ENCODE data around the gene STAT5B.

Gene STAT5B

DNA sequence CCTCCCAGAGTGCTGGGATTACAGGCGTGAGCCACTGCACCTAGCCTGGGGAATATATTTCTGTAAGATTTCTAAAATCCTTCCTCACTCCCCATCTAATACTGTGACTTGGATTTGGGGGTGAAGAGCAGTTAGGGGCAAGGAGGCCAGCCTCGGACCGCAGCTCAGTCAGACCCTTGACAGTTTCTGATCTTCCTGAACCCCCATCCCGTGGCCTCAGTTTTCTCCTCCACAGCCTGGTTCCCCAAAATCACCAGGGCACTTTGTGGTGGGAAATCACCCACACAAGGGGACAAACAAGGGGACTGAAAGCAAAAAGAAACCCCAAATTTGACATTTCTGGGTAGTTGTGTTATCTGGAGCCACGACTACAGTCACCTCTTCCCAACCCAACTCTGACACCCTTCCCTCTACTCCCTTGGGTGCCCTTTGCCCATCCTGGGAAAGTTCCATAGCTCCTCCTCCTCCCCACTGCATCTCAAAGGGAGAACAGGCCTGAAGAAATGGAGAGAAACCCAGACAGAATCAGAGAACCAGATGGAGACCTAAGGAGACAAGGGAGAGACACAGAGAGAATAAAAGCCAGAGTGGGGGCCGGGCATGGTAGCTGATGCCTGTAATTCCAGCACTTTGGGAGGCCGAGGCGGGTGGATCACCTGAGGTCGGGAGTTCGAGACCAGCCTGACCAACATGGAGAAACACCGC lies 9.3 kb upstream of the STAT5B start:
- no peak for DNase-seq (ENCODE audit: low read depth, low spot score)

DNA sequence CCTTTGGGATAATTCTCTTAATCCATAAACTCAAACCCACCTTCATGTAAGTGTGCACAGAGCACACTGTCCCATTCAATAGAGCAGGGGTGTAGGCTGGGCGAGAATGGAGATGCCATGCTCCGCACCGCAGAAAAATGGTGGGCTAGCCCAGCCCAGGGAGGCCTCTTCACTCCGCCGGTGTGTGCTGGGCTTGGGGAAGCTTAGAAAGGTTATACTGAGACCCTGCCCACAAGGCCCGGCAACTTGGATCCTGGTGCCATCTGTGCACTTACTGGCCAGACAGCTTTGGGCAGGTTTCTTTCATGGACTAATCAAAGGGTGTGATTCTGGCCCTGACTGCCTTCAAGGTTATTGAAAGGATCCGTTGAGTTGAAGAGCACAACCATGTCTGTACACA lies 8.4 kb upstream of the STAT5B start:
- no peak for DNase-seq (ENCODE audit: low read depth, low spot score)

DNA sequence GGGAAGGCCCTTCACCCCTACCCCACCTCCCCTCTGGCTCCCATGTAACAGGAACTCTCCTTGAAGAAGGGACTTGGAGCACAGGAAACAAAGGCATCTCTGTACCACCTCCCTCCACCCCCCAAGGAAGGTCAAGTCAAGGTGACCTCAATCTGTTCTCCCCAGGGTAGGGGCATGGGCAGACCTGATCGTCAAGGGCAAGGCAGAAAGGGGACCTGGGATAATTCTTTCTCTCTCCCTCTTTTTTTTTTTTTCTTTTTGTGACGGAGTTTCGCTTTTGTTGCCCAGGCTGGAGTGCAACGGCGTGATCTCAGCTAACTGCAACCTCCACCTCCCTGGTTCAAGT lies 7.8 kb upstream of the STAT5B start:
- DNase-seq (ENCODE audit: low read depth, low spot score) = no peak

DNA sequence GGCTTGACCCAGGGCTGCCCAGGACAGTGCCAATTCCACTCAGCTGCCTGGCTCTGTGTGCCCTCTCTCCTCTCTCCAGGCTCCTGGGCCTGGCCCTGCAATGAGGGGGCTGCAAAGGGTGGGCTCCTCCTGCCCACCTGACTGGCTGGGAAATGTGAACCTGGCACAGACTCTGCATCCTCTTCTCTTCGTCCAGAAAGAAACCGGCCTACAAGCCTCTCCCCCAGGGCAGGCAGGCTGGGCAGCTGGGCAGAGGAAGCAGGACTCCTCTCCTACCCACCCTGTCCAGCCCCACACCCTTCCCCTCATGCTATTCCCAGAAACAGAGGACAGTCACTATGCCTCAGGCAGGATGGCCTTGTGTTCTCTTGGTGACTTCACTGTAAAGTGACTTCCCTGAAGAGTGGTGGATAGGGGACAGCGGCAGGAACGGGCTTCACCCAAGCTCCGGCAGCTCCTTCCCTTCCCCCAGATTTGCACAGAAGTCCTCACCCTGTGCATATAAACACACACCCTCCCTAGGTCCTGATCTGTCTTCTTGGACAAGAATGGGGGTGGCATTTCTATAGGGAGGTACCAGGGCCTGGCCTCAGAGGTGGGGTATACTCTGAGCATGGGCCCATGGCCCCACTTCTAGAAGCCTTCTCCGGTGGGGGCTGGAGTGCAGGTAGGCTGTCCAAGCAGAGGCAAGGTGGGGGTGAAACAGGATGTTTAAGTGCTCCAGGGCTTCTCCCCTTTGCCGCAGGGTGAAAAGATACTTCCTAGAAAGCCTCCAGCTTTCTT lies 7.2 kb upstream of the STAT5B start:
- no peak for DNase-seq (ENCODE audit: low read depth, low spot score)

DNA sequence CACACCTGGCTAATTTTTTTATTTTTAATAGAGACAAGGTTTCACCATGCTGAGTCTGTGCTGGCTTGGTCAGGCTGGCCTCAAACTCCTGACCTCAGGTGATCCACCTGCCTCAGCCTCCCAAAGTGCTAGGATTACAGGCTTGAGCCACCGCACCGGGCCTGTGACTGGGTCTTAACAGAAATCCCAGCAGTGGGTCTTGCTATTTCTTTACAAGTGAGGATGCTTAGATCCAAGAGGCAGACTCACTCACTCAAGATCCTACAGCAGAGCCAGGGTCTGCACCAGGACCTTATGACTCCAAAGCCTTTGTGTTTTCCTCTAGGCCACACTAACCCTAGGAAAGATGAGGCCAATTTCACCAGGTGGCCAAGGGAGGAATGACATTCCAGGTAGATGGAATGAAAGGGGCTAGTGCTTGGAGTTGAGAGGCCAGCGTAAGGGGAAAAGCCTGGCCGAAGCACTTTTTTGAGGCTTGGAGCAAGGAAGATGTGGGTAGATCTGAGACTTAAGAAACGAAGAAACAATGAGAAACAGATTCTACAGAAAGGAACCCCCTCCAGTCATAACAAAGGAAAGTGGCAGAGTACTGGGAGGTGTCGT lies 6.4 kb upstream of the STAT5B start:
- DNase-seq (ENCODE audit: low read depth, low spot score) = no peak

DNA sequence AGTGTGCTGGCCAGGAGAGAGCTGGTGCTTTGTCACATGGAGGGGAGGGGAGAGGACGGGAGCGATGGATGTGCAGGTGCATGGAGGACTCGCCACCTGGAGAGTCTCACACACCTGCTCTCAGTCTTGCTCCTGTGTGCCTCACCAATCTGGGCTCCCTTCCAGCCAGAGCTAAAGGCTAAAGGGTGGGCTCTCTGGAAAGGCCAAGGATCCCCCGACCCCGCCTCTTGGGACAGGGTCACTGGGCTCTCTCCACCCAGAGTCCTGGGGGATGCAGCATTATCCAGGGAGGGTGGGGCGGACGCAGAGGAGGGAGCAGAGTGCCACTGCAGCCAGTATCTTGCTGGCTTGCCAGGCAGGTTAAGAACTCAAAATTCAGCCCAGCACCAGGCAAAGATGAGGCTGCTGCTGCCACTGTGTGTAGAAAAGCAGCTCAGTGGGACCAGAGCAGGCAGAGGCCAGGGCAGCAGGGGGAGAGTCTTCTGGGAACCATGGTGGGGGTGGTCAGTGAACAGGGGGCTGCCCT lies 5.4 kb upstream of the STAT5B start:
- no peak for DNase-seq (ENCODE audit: low read depth, low spot score)

DNA sequence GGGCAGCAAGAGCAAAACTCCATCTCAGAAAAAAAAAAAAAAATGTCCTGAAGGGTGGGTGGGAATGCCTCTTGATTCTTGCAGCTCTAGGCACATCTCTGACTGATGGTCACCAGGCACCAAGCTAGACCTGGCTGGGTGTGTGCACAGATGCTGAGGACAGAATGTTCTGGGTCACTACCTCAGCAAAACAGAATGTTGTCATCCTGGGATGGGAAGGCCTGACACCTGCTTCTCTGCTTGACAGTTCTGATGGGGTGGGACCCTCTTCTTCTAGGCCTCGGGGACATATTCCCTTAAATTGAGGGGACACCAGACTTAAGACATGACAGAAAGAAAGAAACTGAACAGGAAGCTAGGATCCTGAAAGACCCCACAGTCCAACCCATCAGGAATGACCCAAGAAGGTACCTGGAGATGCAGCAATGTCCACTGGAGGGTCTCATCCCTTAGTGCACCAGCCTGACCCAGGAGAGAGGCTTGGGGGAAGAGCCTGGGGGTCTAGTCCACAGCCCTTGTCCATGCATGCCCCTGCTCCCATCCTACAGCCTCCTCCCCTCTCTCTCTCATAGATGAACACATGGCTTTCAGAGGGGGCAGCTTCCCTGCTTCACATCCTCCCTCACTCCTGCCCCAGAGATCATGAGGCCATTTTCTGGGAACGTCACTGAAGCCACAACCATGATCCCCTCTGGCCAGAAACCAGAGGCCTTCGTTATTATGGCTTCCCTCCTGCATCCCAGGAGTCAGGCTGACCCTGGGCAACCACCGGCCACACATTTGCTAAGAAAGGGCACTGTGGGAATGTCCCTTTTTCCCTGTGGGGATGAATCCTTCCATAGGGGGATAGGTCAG lies 3.8 kb upstream of the STAT5B start:
- DNase-seq (ENCODE audit: low read depth, low spot score) = no peak

DNA sequence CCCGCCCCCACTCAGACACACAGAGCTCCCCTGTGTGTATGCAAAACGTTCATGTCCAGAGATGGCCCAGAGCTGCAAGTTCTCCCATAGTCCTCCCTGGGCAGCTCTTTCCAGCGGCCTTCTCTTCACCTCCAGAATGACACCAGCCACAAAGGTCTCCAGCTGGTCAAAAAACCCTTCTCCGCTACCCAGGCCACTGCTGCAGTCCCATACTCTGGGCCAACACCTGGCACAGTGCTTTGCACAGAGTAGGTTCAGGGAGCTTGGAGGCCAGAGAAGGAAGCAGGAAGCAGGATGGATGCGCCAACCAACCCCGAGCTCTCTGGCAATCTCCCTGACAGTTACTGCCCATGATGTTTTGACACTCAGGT lies 1.1 kb upstream of the STAT5B start:
- no peak for DNase-seq (ENCODE audit: low read depth, low spot score)

DNA sequence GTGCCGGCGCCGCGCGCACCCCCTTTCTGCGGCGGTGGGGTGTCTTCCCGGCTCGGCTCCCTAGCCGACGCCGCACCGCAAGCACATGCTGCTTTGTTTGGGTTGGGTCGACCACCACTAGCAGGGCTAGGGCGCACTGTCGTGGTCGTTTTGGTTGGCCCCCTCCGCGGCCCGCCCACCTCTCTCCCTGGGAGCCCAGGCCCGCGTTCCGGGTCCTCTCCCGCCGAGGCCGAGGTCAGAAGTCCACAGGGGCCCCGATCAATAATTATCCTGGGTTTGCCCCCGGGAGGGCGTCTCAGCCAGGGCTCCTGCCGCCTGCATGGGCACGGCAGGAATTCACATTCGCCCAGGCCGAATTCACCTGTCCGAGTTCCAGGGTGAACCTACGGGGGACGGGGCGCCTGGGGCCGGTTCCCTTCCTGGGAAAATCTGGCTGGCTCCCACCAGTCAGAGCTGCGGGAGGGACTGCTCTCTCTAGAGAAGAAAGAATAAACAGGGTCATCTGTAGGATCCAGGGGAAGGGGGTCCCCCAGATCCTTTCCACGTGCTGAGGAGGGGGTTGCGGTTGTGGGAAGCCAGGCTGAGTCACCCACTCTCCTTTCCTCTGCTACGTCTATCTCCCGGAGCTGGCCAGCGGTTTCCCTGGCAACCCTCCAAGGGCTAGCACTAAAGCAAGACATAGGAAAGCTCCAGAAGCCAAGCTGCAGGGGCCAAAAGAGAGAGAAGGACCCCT lies 584 bp upstream of the STAT5B start:
- DNase-seq (ENCODE audit: low read depth, low spot score) = no peak

DNA sequence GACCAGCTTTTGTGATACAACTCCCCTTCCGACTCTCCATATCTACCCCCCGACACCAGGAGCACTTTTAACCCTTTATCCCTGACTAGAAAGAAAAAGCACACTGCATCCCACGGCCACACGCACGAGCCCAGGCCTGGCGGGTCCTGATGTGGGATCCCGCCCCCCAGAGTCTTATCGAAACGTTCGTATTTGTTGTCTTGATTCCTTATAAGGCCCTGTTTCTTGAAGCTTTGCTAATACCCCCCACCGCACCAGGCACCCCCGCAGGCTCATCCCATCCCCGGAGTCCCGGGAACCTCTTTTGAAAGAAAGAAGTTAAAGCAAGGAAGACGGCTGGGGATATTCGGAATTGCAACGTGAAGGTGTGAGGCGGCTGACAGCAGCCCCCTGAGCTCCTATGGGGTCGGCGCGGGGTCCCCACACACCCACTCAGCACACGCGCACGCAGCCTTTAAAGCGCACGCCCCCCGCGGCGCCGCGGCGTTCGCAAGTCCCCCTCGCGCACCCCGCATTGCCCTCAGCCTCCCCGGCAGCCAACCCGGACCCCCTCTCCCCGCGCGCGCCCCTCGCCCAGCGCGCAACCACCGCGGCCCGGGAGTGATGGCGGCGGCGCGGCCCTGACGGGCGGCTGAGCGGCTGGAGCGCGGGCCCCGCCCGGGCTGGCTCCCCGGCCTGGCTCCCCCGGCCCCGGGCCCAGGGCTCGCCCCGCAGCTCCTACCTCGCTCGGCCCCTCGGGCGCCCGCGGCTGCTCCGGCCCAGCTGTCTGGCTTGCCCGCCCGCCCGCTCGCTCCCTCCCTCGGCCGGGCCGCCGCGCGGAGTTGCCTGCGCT lies 448 bp downstream of the STAT5B start:
- DNase-seq (ENCODE audit: low read depth, low spot score) = peak; percentile 19

DNA sequence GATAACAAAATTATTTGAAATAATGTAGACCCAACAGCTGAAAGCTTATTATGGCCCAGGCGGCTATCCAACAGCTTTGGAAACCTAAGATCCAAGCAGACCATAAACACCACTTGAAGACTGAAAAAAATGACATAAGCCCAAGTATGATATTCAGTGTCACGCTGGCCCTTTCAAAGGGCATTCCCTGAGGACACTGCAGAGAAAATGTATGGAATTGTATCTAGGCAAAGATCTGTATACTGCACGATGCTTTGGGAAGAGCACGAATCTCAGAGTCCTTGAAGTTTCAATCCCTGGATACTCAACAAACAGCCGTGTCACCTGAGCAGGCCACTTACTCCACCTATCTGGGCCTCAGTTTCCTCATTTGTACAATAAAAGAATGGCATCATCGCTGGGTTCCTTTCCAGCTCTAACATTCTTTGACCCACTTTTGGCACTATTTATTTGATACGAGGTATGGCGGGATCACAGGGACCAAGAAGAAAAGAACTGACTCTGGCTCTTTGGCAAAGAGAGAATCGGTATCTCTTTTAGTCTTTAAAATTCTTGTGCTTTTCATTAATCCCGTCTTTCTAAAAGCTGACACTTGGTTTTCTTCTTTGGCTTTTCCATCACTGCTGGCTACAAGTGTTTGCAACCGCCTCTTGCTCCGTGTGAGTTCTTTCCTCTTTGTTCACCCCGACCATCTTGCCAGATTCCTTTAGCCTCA lies 1.2 kb downstream of the STAT5B start:
- DNase-seq (ENCODE audit: low read depth, low spot score) = no peak

DNA sequence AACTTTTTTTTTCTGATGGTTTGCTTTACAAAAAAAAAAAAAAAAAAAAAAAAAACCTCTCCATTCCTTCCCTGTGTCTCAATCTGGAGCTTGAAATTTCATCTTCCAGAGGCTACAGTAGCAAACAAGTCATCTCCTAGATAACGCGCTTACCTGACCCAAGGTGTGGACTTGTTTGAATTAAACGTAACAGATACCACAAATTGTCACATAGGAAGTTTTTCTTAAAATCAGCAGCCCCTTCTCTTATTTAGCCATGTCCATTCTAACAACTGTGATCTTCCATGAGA lies 2.0 kb downstream of the STAT5B start:
- no peak for DNase-seq (ENCODE audit: low read depth, low spot score)

DNA sequence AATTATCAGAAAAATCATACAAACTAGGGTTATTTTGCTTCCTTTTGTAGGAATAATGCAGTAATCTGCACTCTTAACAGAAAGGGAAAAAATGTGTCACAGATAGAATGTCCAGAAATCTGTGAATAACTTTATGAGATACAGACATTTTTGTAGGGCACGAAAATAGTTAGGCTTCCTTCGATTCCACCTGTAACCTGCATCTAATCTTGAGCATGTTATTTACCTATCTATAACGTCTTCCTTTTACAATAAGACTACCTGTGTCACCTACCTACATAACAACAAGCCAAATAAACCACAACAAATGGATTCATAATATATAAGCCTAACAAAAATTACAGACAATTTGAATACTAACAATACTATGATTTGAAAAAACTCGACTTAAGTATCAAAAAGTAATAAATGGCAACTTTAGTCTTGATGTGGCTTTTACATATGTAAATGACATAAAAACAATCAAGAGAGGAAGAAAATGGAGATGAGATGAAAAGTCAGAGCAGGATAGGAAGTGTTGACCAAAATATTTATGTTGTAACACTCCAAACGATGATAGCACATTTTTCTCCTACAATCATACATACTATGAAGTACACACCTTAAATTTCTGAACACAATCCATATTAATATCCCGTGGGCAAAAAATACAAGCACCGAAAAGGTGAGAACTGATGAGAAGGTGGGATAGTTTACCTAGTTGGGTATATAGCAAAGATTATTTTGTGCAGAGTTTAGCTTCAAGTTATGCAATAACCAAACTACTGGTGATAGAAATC lies 2.5 kb downstream of the STAT5B start:
- no peak for DNase-seq (ENCODE audit: low read depth, low spot score)

DNA sequence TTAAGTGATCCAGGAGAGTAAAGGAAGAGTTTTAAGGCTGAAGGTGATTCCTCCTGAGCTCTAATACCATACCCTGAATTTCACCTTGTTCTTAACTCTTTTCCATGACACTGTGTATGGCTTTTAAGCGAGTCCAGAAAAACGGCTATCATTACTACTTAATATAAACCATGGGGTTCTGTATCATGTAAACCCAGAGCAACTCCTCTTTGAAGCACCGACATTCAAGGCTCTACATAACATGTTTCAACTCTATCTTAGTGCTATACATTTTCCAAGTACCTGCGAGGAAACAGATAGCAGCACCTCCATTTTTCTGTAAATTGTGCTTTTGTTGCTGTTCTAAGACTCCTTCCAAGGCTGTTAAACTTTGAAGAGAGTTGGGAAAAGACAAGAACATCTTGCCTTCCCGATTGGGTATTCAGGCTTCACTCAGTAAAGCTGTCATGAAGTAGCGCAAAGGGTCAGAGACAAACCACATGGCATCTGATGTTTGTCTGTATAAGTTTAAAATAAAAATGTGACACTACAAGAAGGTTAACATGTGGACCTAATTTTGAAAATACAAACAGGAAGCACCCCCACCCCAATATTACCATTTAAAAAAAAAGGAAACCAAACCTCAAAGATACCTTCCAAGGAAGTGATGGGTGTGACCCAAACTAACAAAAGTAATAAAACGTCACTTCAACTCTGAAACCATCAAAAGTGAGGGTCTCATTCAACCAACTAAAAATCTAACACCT lies 3.9 kb downstream of the STAT5B start:
- DNase-seq (ENCODE audit: low read depth, low spot score) = no peak

DNA sequence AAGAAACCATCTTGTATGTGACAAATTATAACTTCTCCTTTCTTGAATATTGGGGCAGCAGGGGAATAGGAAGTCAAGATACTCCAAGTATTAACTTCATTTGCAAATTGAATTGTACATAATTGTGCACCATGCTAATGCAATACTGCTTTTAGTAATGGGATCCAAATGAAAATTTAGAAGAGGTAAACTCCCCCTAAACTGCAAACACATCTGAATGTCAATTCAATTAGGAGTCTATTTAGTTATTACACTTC lies 4.5 kb downstream of the STAT5B start:
- DNase-seq (ENCODE audit: low read depth, low spot score) = no peak

DNA sequence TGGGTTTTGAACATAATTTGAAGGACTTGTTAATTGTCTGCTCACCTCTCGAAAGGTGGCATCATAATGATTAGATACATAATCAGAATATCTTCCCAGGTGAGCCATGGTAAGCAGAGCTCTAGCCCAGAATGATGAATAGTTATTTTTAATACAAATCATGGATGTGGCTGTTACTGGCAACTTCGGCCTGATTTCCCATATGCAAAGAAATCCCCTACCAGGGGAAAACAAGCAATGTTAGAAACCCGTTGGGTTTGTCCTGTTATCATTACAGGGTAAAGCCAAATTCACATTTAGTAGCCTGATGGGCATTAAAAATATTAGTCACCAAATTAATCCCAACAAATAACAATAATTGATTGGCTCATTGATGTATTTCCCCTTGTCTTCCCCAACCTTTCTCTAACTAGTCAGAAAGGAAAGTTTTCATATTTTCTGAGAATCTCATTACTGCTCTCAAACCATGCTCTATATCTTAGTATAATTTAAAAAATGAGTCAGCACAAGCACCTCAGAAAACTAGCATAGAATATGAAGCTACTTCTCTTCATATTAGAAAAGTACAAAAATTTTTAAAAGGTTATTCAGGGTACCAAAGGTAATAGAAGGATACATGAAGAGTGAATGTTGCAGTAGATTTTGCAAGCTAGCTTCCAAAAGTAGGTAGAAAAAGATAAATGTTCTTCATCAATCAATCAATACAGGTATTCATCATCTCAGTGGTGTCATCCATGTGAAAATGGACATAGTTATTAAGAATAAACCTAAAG lies 5.0 kb downstream of the STAT5B start:
- no peak for DNase-seq (ENCODE audit: low read depth, low spot score)

DNA sequence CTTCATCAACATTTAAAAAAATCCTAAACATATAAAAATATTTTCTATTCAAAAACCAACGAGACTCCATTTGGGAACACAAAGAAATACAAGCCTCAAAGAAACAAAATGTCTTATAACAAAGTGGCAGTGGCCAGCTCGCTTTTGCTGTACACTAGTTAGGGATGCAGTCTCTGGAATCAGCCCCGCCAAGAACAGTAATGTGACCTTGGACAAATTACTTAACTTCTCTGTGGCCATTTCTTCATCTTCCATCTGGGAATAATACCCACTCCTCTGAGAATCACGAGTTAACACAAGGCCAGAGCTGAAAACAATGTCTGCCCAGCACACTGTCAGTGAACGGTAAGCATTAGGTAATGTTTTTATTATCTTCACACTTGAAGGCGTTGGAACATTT lies 5.6 kb downstream of the STAT5B start:
- DNase-seq (ENCODE audit: low read depth, low spot score) = no peak

DNA sequence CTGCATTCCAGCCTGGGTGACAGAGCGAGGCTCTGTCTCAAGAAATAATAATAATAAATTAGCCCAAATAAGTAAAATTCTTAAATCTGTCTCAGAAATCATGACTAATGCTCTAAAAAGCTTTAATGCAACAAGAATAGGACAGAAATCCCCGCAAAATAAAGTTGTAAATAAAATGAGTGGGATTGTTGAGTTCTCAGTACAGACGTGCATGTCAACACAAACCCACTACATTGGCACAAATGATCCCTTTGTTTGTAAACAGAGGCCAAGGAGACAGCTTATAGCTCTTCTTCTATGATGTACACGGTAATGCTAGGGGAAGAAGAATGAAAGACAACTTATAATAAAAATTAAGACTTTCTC lies 6.0 kb downstream of the STAT5B start:
- no peak for DNase-seq (ENCODE audit: low read depth, low spot score)

All from activated CD4-positive, CD25-positive, alpha-beta regulatory T cell treated with anti-CD3 and anti-CD28 coated beads, Interleukin-2, amount 50 U/mL, for 16 hours (primary cell).